ENCODE results near the gene RSBN1L.
A peak's percentile ranks its signal among the peaks of the same experiment; 100 is the strongest.

The RSBN1L gene

DNA sequence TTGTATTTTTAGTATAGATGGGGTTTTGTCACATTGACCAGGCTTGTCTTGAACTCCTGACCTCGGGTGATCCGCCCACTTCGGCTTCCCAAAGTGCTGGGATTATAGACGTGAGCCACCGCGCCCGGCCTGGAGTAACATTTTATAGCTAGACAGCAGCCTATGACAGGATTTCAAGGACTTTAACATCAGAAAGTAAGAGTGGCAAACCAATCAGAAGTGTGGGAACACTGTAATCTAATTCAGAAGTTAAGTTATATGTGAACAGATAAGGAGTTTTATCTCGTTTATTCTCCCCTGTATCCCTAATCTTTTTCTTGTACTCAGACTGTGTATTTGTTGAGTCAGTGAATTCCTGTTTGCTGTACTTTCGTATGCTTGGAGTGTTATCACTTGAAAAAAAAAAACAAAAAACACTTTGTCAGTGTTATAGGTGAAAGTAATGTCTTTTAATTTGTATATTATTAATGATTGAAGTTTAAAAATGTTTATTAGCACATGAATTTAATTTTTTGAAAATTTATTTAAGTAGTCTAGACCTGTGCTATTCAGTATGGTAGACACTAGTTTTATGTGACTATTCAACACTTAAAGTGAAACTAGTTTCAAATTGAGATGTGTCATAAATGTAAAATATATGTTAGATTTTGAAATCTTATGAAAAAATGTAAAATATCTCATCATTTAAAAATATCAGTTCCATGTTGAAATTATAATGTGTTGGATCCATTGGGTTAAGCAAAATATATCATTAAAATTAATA lies 38.6 kb downstream of the RSBN1L start:
- no peak for DNase-seq

DNA sequence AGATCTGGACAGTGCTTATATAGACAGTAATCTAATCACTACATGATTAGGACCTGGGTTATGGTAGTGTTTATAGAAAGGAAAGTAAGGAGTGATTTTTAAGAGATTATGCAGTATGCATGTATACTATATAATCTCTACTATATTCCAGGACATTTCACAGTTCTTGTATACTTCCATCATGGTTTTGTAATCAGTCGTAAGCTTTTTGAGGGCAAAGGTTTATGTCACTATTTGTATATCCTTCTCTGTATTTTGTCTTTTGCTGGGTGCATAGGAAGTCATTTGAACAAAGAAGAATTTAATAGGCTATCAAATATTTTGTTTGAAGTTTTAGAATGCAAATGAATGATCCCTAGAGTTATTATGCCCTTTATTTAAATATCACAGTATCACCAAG lies 39.2 kb downstream of the RSBN1L start:
- no peak for DNase-seq

DNA sequence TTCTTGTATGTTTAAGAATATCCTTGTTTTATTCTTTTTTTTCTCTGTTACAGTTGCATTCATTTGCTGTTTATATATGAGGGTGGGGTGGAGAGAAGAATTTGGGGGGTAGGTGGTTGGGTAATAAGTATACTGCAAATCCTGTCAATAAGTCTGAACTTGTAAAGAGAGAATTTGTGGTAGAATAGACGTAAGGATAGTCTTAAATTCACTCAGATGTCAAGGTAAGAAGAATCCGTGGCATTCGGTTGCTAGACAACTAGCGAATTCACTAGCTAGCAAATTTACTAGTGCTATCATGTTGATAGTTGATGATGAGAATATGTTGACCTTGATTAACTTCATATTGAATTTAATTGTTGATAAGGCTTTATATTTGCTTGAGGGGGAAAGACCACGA lies 40.7 kb downstream of the RSBN1L start:
- no peak for DNase-seq

DNA sequence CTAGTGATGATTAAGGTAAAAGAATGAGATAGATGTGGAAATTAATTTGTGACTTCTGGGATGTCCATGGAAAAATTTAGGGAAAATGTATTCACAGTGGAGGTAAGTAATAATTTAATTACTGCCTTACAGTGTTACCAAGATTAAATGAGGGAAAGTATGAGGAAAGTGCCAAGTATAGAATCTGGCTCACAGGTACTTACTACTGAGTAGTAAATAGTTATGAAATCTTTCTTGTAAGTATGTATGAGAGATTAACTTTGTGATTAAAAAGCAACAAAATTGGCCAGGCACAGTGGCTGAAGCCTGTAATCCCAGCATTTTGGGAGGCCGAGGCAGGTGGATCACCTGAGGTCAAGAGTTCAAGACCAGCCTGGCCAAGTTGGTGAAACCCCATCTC lies 42.1 kb downstream of the RSBN1L start:
- DNase-seq: no peak

DNA sequence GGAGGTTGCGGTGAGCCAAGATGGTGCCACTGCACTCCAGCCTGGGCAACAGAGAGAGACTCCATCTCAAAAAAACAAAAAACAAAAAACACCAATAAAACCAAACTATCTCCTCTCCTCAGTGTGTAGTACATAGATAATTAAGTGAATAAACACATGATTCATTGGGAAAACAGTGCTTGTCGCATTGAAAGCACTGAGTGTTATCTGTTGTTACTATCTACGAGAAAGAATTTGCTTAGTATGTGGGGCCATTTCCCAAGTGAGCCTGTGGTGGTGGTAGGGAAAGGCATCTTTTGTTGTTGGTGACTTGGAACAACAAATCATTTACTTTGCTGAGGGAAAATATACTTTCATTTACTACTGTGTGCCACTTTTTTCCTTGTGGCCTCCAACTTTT lies 42.6 kb downstream of the RSBN1L start:
- DNase-seq: no peak

DNA sequence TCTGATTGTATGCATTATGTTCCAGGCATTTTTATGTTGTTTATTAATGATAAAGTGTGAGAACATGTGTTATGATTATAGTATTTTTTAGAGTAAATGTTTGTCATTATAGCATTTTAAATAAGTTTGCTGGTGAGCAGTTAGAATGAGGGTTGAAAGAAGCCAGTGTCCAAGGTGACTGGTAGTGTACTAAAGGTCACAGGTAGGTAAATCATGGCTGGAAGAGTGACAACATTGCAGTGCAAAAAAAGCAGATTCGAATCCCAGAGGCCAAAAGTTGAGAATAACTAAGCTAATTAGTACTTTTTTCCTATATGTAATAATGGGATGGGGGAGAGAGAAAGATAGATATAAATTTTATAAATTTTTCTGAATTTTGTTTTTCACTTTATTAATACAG lies 44.0 kb downstream of the RSBN1L start:
- no peak for DNase-seq

DNA sequence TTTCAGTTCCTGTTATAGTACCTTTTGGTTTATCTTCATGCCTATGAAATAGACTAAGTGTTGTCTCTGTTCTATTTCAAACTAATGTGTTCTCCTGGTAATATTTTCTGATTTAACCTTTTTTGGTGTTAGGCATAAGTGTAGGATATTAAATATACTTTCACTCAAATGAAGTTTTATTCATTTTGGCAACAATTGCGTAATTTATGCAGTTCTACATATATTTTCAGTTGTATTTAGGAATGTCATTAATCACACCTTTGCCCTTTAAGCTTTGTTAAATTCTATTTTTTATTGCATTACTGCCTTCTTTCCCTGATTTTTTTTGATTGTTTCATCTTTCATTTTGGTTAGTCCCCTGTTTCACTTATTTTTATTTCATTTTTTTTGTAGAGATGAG lies 47.3 kb downstream of the RSBN1L start:
- no peak for DNase-seq

DNA sequence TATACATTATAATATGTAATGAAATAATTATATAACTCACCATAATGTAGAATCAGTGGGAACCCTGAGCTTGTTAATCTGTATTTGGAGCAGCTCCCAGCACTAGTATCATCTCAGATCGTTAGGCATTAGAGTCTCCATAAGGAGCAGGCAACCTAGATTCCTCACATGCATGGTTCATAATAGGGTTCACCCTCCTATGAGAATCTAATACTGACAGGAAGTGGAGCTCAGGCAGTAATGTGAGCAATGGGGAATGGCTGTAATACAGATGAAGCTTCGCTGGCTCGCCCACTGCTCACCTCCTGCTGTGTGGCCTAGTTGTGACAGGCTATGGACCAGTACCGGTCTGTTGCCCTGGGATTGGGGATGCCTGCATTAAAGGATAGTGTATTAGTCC lies 49.5 kb downstream of the RSBN1L start:
- no peak for DNase-seq

DNA sequence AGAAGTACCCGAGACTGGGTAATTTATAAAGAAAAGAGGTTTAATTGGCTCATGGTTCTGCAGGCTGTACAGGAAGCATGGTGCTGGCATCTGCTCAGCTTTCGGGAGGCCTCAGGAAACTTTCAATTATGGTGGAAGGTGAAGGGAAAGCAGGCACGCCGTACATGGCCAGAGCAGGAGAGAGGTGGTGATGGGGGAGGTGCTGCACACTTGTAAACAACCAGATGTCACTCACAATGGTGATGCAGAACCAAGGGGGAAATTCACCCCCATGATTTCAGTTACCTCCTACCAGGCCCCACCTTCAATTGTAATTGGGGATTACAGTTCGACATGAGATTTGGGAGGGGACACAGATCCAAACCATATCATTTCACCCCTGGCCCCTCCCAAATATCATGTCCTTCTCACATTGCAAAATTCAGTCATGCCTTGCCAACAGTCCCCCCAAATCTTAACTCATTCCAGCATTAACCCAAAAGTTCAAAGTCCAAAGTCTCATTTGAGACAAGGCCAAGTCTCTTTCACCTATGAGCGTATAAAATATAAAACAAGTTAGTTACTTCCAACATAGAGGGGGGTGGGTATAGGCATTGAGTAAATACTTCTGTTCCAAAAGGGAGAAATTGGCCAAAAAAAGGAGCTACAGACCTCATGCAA lies 50.0 kb downstream of the RSBN1L start:
- DNase-seq: no peak

DNA sequence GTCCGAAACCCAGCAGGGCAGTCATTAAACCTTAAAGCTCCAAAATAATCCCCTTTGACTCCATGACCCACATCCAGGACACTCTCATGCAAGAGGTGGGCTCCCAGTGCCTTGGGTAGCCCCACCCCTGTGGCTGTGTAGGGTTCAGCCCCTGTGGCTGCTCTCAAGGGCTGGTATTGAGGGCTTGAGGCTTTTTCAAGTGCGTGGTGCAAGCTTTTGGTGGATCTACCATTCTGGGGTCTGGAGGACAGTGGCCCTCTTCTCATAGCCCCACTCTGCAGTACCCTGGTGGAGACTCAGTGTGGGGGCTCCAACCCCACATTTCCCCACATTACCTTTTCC lies 50.5 kb downstream of the RSBN1L start:
- no peak for DNase-seq

DNA sequence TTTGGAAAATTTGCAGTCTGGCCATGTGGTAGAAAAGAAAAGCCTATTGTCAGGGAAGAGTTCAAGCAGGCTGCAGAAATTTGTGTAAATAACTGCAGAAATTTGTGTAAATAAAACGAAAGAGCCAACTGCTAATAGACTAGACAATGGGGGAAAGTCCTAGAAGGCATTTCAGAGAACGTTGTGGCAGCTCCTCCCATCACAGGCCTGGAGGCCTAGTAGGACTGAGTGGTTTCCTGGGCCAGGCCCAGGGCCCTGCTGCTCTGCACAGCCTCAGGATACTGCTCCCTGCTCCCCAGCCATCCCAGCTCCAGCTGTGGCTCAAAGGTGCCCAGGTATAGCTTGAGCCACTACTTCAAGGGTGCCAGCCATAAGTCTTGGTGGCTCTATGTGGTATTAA lies 50.9 kb downstream of the RSBN1L start:
- no peak for DNase-seq

DNA sequence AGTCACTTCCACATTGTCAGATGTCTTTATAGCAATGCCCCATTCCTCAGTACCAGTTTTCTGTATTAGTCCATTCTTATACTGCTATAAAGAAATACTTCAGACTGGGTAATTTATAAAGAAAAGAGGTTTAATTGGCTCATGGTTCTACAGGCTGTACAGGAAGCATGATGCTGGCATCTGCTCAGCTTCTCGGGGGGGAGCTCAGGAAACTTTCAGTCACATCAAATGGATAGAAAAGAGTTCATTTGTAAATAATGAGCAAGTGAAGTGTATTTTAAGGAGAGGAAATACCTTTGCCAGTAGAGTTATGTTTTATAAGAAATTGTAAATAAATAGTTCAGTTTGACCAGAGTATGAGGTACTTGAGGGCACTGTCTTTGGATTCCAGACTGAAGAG lies 51.5 kb downstream of the RSBN1L start:
- DNase-seq: no peak

DNA sequence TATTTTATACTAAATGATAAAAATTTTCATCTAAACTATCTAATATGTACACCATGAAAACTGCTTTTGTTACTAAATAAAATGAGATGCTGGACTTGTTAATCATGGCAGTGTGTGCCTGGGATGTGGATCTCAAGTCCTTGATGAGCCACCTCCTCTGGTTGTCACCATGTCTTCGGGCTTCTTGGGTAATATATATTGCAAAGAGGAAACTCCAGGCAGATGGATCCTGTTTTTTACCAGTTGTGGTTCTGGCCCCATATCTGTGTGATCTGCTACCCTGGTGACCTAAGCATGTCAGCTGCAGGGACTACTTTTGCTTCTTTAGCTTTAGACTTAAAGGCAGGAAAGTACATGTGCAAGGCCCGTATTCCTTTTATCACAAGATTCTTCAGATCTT lies 55.8 kb downstream of the RSBN1L start:
- DNase-seq: peak; percentile 97 to 99

DNA sequence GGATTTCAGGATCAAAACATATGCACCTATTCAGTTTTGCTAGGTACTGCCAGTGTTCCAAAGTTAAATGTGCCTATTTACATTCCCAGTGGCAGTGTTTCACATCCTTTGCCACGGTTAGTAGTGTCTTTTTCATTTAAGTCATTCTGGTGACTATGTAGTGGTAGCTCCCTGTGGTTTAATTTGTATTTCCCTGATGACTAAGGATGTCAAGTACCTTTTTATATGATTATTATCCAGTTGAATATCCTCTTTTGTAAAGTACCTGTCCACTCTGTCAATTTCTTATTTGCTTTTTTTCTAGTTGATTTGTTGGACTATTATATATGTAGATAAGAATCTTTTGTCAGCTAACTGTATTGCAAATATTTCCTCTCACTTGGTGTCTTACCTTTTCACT lies 56.9 kb downstream of the RSBN1L start:
- DNase-seq: no peak

DNA sequence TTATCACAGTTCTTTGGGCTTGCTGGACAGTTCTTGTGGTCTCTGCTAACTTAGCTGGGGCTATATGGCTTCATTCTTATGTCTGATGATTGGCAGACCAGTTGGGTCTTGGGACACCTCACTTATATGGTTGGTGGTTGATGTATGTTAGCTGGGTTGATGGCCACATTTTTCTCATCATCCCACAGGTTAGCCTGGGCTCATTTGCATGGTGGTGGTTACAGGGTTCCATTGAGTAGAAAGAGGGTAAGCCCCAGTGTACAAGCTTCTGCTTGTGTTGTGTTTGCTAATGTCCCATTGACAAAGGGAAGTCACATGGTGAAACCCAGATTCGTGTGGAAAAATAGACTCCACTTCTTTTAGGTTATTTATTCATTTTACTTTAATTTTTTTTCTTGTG lies 61.3 kb downstream of the RSBN1L start:
- no peak for DNase-seq

DNA sequence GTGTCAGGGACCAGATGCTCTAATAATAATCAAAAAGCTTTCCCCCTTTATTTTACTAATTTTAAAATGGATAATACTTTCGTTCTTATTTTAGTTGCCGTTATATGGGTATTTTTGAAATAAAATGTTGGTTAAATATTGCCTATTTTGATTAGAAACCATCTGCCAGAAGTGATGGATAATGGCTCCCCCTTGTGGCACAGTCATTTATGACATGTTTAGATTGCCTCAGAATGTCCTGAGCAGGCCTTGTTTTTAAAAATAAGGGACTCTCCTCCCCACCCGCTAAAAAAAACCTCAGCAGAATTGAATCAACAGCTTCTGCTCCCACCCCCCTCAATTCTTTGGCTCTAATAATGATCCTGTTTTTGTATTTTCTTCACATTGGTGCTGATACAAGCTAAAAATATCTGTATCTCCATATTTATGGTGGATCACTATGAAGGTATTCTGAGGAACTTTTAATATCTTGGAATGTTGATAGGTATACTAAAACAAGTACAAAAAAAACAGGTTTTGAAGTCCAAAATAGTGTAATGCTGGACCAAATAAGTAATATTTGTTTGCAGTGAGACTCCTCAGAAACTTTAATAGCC lies 63.1 kb downstream of the RSBN1L start:
- DNase-seq: peak; percentile 53 to 60

DNA sequence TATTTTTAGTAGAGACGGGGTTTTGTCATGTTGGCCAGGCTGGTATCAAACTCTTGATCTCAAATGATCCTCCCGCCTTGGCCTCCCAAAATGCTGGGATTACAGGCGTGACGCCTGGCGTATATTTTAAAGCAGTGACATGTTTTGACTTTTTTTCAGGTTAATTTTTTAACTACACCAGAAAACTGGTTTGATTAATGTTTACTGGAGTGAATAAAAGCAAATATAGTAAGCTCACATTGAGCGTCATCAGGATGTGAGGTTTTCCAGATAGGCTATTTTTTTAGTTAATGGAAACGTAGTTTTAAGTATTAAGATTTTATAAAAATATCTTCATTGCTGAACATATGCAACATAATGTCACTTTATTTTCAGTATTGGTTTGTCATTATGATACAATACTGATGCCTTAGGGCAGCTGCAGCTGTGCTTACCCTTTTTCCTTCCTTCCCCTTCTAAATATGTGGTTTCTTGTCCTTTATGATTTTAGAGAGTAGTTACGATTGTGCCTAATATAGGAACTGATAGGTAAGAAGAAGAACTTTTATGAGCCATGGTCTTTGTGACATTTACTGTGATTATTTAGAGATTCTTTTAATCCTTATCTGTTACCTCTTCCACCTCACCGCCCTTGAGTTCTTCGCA lies 64.7 kb downstream of the RSBN1L start:
- DNase-seq: peak; percentile 26 to 34

DNA sequence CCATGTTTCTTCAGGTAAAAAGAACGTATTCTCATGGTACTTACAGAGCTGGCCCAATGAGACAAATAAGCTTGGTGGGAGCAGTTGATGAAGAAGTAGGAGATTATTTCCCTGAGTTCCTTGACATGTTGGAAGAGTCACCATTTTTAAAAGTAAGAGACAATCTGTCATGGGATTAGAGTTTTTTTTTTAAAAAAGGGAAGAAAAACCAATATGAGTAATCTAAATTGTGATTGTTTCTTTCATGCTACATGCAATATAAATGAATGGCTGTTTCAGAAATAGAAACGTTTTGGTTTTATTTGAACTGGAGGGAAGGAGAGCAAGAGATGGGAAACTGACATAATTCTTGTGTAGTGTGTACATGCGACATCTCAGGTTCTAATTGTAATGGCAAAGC lies 69.2 kb downstream of the RSBN1L start:
- no peak for DNase-seq

DNA sequence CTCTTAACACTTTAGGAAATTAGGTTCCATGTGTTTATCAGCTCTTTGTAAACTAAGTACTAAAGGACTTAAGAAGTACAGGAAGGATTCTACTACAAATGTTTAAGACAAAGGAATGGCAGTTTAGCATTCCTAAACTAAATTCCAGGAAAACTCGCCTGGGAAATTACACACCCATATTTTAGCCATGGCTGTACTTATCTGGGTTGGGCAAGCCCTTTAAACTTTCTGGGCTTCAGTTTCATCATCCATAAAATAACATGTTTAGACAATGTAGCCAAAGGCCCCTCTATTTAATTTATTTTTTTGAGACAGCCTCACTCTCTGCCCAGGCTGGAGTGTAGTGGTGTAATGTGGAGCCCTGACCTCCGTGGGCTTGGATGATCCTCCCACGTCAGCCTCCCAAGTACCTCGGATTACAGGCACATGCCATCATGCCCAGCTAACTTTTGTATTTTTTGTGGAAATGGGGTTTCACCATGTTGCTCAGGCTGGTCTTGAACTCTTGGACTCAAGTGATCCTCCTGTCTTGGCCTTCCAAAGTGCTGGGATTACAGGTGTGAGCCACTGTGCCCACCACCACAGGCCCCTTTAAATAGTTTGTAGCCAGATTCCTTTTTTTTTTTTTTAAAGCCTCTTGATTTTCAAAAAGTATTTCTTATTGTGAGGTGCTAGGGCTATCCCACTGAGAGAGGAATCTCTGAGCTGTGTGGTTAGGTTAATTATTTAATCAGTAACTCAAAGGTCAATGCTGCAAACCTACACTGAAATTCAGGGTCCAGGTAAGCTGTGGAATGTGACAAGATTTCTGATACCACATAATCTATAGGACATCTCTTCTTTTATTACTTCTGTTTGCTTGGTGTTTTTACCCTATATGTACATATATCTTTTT lies 69.9 kb downstream of the RSBN1L start:
- DNase-seq: no peak

DNA sequence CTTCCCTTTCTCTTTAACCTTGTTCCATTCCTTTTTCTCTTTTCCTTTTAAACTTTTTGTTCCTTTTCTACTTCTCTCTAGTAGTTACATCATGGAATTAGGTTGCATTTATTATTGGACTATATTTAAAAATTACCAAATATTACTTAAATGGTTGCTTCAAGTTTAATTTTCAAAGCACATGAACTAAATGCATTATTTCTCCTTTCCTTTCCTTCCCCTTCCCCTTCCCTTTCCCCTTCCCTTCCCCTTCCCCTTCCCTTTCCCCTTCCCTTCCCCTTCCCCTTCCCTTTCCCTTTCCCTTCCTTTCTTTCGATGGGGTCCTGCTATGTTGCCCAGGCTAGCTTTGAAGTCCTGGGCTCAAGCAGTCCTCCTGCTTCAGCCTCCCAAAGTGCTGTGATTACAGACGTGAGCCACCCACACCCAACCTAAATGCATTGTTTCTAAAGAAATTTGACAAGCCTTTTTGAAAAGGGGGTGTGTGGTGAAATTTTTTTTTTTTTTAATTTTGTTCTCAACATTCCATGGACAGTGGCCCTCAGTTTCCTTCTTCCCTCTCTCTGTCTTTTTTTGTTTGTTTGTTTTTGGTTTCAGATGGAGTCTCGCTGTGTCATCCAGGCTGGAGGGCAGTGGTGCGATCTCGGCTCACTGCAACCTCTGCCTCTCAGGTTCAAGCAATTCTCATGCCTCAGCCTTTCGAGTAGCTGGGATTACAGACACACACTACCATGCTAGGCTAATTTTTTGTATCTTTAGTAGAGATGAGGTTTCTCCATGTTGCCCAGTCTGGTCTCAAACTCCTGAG lies 70.7 kb downstream of the RSBN1L start:
- DNase-seq: no peak

DNA sequence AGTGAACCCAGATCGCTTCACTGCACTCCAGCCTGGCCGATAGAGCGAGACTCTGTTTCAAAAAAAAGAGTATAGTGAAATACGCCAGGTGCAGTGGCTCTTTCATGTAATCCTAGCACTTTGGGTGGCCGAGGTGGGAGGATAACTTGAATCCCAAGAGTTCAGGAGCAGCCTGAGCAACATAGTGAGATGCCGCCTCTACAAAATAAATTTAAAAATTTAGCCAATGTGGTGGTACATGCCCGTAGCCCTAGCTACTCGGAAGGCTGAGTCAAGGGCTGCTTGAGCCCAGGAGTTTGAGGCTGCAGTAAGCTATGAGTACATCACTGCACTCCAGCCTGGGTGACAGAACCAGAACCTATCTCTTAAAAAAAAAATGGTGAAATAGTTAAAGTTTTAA lies 74.1 kb downstream of the RSBN1L start:
- DNase-seq: no peak

DNA sequence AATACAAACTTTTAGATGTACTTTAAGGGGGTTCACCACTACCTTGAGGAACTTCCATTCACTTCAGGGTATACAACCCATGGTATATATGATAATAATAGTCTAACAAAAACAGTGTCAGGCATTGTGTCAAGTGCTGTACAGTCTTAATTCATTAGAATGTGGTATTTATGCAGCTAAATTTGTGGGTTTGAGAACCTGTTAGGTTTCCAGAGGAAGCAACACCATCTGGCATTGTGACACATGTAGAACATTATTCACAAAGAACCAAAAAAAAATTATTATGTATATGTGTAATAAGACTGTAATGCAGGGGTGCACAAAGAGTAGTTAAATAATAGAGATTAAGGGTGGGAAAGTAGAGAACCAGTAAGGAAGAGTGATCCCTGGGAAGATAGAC lies 75.6 kb downstream of the RSBN1L start:
- DNase-seq: no peak

Measured in Kasumi-1 (cell line).